Nephron progenitor cell (in vitro differentiated cells): ENCODE results near the gene SIRT1.

Experiments used
- DNase-seq: peaks from one replicate; pipeline ENCODE4 v3.0.0; 2021
- H3K27ac Mint-ChIP-seq: 2 replicates; pipeline ENCODE4 v1.8.0; 2021; ENCODE audit warnings: mild to moderate bottlenecking, moderate library complexity, mixed read lengths
- H3K27me3 Mint-ChIP-seq: 2 replicates; pipeline ENCODE4 v1.8.0; 2021; ENCODE audit warnings: mild to moderate bottlenecking, low read depth, mixed read lengths; ENCODE audit not compliant: poor library complexity
- H3K36me3 Mint-ChIP-seq: 2 replicates; pipeline ENCODE4 v1.8.0; 2021; ENCODE audit warnings: low read depth, mixed read lengths
- H3K4me1 Mint-ChIP-seq: 2 replicates; pipeline ENCODE4 v1.8.0; 2021; ENCODE audit warnings: mixed read lengths
- H3K4me3 Mint-ChIP-seq: 2 replicates; pipeline ENCODE4 v1.8.0; 2021; ENCODE audit warnings: mild to moderate bottlenecking, moderate library complexity, mixed read lengths
- H3K9me3 Mint-ChIP-seq: 2 replicates; pipeline ENCODE4 v1.8.0; 2021; ENCODE audit warnings: mild to moderate bottlenecking, moderate library complexity, mixed read lengths
- TF ChIP-seq, protein P1 (sequence below): fragments of 200-600 bp; sonication (generic); IDR thresholded peaks from 2 replicates; pipeline ENCODE4 v1.5.0; 2021; ENCODE audit warnings: antibody characterized with exemption

SIRT1 gene

DNA sequence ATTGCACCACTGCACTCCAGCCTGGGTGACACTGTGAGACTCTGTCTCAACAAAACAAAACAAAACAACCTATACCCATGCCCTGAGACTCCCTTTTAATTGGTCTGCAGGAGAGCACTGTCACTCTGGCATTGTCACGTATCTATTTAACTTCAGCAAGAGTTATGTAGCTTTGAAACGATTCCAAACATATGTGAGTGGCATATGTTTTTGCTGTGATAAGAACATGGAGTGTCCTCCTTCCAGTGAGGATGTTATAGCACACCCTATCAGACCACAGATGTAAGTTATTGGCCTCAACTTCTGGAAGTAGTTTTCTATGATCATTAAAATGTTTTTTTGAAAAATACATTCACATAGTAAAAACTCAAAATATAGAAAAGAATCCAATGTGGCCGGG lies 30.9 kb upstream of the SIRT1 start:
- no peak overlapping the region for H3K4me3 Mint-ChIP-seq
- no peak overlapping the region for H3K27ac Mint-ChIP-seq
- TF ChIP-seq, protein P1, sequence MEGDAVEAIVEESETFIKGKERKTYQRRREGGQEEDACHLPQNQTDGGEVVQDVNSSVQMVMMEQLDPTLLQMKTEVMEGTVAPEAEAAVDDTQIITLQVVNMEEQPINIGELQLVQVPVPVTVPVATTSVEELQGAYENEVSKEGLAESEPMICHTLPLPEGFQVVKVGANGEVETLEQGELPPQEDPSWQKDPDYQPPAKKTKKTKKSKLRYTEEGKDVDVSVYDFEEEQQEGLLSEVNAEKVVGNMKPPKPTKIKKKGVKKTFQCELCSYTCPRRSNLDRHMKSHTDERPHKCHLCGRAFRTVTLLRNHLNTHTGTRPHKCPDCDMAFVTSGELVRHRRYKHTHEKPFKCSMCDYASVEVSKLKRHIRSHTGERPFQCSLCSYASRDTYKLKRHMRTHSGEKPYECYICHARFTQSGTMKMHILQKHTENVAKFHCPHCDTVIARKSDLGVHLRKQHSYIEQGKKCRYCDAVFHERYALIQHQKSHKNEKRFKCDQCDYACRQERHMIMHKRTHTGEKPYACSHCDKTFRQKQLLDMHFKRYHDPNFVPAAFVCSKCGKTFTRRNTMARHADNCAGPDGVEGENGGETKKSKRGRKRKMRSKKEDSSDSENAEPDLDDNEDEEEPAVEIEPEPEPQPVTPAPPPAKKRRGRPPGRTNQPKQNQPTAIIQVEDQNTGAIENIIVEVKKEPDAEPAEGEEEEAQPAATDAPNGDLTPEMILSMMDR: no peak
- H3K27me3 Mint-ChIP-seq: peaks cover 9% of the 10 kb centered on the region
- peaks cover 11% of the 10 kb centered on the region for H3K4me1 Mint-ChIP-seq
- DNase-seq: no peak
- H3K9me3 Mint-ChIP-seq: peaks cover 4% of the 10 kb centered on the region
- H3K36me3 Mint-ChIP-seq: peaks cover 5% of the 10 kb centered on the region

DNA sequence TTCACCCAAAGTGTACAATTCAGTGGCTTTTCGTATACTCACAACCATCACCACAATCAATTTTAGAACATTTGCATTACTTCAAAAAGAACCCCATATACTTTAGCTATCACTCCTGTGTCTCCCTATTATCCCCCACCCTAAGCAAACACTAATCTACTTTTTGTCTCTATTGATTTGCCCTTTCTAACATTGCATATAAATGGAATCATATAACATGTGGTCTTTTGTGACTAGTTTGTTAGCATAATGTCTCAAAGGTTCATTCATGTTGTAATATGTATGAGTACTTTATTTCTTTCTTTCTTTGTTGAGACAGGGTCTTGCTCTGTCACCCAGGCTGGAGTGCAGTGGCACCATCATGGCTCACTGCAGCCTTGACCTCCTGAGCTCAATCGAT lies 25.5 kb upstream of the SIRT1 start:
- no peak overlapping the region for H3K4me3 Mint-ChIP-seq

DNA sequence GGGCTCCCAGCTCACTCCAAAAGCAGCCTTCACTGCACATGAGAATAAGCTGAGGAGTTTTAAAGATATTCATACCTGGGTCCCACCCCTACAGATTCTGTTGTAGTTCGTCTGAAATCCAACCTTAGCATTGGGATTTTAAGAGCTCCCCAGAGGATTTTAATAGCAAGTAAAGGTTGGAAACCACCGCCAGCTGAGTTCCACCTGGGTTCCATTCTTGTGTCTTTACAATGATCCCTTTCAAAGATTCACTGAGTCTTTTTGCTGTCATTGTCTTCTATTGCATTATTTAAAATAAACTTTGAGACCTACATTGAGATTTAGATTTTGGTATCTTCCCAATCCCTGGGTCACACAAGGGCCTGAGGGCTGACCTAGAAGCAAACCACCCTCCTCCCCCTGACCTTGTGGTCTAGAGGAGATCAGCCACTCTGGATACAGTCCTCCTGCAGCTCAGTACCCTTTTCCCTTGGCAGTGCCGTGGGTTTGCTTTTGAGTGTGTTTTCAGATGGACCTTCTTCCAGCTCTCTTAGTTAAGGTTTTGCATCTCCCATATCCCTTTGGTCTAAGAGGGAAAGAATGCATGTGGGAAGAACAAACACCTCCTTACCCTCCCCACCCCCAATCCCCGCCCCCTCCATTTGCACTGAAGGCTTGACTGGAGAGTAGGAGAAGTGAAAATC lies 22.6 kb upstream of the SIRT1 start:
- H3K4me3 Mint-ChIP-seq: no peak overlapping the region
- H3K9me3 Mint-ChIP-seq: no peaks in the 10 kb centered on the region
- no peaks in the 10 kb centered on the region for H3K36me3 Mint-ChIP-seq
- no peak for DNase-seq
- TF ChIP-seq, protein P1: no peak
- peak overlapping the region; percentile 29 for H3K27ac Mint-ChIP-seq
- peaks cover 16% of the 10 kb centered on the region for H3K27me3 Mint-ChIP-seq
- H3K4me1 Mint-ChIP-seq: peaks cover 17% of the 10 kb centered on the region

More for the DNA sequence above, 25.5 kb upstream of the SIRT1 start:
- Mint-ChIP-seq H3K36me3 (no peaks in the 10 kb centered on the region), H3K9me3 (no peaks in the 10 kb centered on the region), H3K27me3 (peaks cover 11% of the 10 kb centered on the region), H3K4me1 (peaks cover 17% of the 10 kb centered on the region), H3K27ac (no peak overlapping the region)
- TF ChIP-seq, protein P1: no peak
- DNase-seq: no peak

DNA sequence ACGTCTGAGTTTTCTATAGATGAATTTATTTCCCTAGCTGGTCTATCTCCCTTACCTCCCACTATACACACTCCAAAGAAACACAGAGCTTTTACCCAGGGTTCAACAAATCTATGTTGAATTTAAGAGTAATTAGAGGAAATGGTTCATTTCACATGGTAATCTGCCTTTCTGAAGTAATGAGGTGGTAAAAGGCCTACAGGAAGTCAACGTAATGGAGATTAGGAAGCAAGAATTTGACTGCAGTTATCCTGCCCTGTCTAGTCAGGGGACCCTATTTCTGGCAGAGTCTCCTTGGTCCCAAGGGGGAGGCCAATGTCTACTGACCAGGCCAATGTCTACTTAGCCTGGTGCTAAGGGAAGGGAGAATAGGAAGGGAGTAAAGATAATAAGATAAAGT lies 21.4 kb upstream of the SIRT1 start:
- no peak for DNase-seq
- no peak overlapping the region for H3K4me3 Mint-ChIP-seq
- H3K4me1 Mint-ChIP-seq: peaks cover 17% of the 10 kb centered on the region
- no peaks in the 10 kb centered on the region for H3K9me3 Mint-ChIP-seq
- TF ChIP-seq, protein P1: no peak
- H3K27ac Mint-ChIP-seq: no peak overlapping the region
- peaks cover 16% of the 10 kb centered on the region for H3K27me3 Mint-ChIP-seq
- H3K36me3 Mint-ChIP-seq: no peaks in the 10 kb centered on the region

DNA sequence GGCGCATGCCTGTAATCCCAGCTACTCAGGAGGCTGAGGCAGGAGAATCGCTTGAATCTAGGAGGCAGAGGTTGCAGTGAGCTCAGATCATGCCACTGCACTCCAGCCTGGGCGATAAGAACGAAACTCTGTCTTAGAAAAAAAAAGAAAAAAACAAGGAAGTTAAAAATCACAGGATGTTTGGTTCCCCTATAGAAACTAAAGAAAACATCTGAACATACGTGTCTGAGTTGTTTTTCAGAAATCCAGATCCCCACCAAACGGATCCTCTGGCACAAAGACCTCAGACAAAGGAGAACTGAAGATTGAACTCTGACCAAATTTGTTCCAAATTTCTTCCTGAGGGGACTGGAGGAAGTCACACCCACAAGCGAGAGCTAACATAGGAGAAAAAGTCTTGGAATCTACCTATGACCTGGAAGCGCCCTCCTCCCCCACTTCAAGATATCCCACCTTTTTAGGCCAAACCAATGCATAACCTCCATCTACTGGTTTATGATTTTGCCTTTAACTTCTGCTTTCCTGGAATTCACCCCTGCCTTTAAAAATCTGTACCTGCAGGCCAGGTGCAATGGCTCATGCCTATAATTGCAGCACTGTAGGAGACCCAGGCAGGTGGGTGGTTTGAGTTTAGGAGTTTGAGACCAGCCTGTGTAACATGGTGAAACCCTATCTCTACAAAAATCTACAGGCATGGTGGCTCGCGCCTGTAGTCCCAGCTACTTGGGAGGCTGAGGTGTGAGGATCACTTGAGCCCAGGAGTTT lies 19.7 kb upstream of the SIRT1 start:
- TF ChIP-seq, protein P1: no peak
- Mint-ChIP-seq H3K4me3 (no peak overlapping the region), H3K27me3 (peaks cover 16% of the 10 kb centered on the region), H3K36me3 (no peaks in the 10 kb centered on the region), H3K9me3 (no peaks in the 10 kb centered on the region), H3K4me1 (peaks cover 17% of the 10 kb centered on the region), H3K27ac (no peak overlapping the region)
- no peak for DNase-seq
